Panc1 (cell line): Measurements from ENCODE around the gene BBIP1.

Source experiments
- CTCF ChIP-seq: fragments of 450-650 bp; IDR thresholded peaks from 2 replicates; pipeline ENCODE4 v1.5.1; 2017; ENCODE audit warnings: mild to moderate bottlenecking
- POLR2AphosphoS5 ChIP-seq: IDR thresholded peaks from 2 replicates; pipeline ENCODE4 v1.6.1; 2012; ENCODE audit warnings: mild to moderate bottlenecking, low read depth, low read length, moderate library complexity
- REST ChIP-seq, 2 experiments: IDR thresholded peaks; 2 replicates each; pipeline ENCODE4 v1.6.1; 2011 to 2012; ENCODE audit warnings: low read depth in 2 of 2, control low read depth in 1 of 2, low read length in 1 of 2, mild to moderate bottlenecking in 1 of 2, moderate library complexity in 1 of 2; ENCODE audit not compliant: insufficient read depth in 1 of 2

GRCh38 chr10:110864662-110865140, 54.3 kb downstream of the BBIP1 start:
- no peak for TF ChIP-seq POLR2AphosphoS5
- no peak for TF ChIP-seq CTCF
- TF ChIP-seq REST (IDR thresholded peaks at IDR 0.05; ENCODE audit: insufficient read depth in 1 of 2, low read depth in 2 of 2, low read length in 1 of 2) = no peak
